C4-2B (cell line): ENCODE measurements around the gene C2CD2.

Experiments
- H3K27ac ChIP-seq: fragments of 450-650 bp; 2 replicates; pipeline ENCODE4 v1.5.1; 2017
- CTCF ChIP-seq: fragments of 450-650 bp; conservative IDR thresholded peaks from 2 replicates; pipeline ENCODE4 v1.5.1; 2017; ENCODE audit warnings: mild to moderate bottlenecking
- ZFX ChIP-seq: fragments of 450-650 bp; IDR thresholded peaks from 2 replicates; pipeline ENCODE4 v1.6.1; 2017

C2CD2 gene

GRCh38 chr21:41897047-41897669 lies 56.7 kb downstream of the C2CD2 start:
- H3K27ac ChIP-seq: no peak overlapping the region
- TF ChIP-seq CTCF (no peak), ZFX (no peak)

- TF ChIP-seq ZFX (no peak), CTCF (no peak)
- H3K27ac ChIP-seq: no peak overlapping the region
Observed at GRCh38 chr21:41895643-41896493, 58.0 kb downstream of the C2CD2 start.

- TF ChIP-seq ZFX: no peak
- no peak for TF ChIP-seq CTCF
- no peak overlapping the region for H3K27ac ChIP-seq
Observed at GRCh38 chr21:41894922-41895557, 58.8 kb downstream of the C2CD2 start.

- TF ChIP-seq CTCF: no peak
- no peak for TF ChIP-seq ZFX
- H3K27ac ChIP-seq: no peak overlapping the region
Observed at GRCh38 chr21:41894511-41894910, 59.3 kb downstream of the C2CD2 start.

GRCh38 chr21:41892726-41893125 lies 61.1 kb downstream of the C2CD2 start:
- TF ChIP-seq ZFX (no peak), CTCF (no peak)
- H3K27ac ChIP-seq: no peak overlapping the region

- TF ChIP-seq ZFX: no peak
- no peak for TF ChIP-seq CTCF
- H3K27ac ChIP-seq: no peak overlapping the region
Observed at GRCh38 chr21:41891132-41891531, 62.7 kb downstream of the C2CD2 start.

GRCh38 chr21:41890355-41890754 lies 63.5 kb downstream of the C2CD2 start:
- TF ChIP-seq ZFX (no peak), CTCF (no peak)

More at GRCh38 chr21:41890355-41890754, 63.5 kb downstream of the C2CD2 start:
- no peak overlapping the region for H3K27ac ChIP-seq
